Activated CD8-positive, alpha-beta T cell treated with anti-CD3 and anti-CD28 coated beads for 36 hours (primary cell): ENCODE data around the gene SUPT4H1. TPM values are rescaled to one million over a fixed set of nuclear protein-coding genes. Genes with fewer than 3 reads are reported as not detected.

Experiments
- ATAC-seq: fragments of 200-7000 bp; cut with Tn5 transposase; one replicate; pipeline ENCODE4 v1.10.0; 2021; ENCODE audit warnings: mild to moderate bottlenecking, moderate library complexity
- CTCF ChIA-PET: fragments of 350-600 bp; sonication (Branson Sonifier 250); formaldehyde crosslinking; loops from one replicate; lab custom pipeline; 2021; ENCODE audit warnings: antibody characterized with exemption; lab: Charles Lee
- POLR2A ChIA-PET: fragments of 350-600 bp; sonication (Branson Sonifier 250); formaldehyde crosslinking; loops from one replicate; lab custom pipeline; 2021; ENCODE audit warnings: antibody characterized with exemption; lab: Charles Lee
- DNase-seq: peaks from one replicate; pipeline ENCODE4 v3.0.0-alpha.2; 2020
- H3K27ac Mint-ChIP-seq: one replicate; pipeline ENCODE4 v1.8.0; 2021; ENCODE audit warnings: mild to moderate bottlenecking, mixed read lengths
- H3K27me3 Mint-ChIP-seq: one replicate; pipeline ENCODE4 v1.8.0; 2021; ENCODE audit warnings: mixed read lengths
- H3K36me3 Mint-ChIP-seq: one replicate; pipeline ENCODE4 v1.8.0; 2021; ENCODE audit warnings: low read depth, mixed read lengths
- H3K4me1 Mint-ChIP-seq: one replicate; pipeline ENCODE4 v1.8.0; 2021; ENCODE audit warnings: low read depth, mixed read lengths
- H3K4me3 Mint-ChIP-seq: one replicate; pipeline ENCODE4 v1.8.0; 2021; ENCODE audit warnings: mild to moderate bottlenecking, moderate library complexity, mixed read lengths
- H3K9me3 Mint-ChIP-seq: one replicate; pipeline ENCODE4 v1.8.0; 2021; ENCODE audit warnings: mixed read lengths
- CTCF ChIP-seq: fragments of 200-600 bp; IDR thresholded peaks from one replicate; pipeline ENCODE4 v1.8.0; 2022; ENCODE audit warnings: antibody characterized with exemption, mild to moderate bottlenecking
- intact Hi-C: fragments of 100-400 bp; cut with micrococcal nuclease; formaldehyde crosslinking; loops from one replicate; pipeline ENCODE4 v1.10.0; 2022
- total RNA-seq, 2 experiments: library from RNA; stranded (reverse); gene quantifications; one replicate each; pipeline ENCODE4 v1.2.3, GENCODE V29; 2021

Gene SUPT4H1
- total RNA-seq, 2 experiments from 2014 or later: 104 to 110 TPM

DNA sequence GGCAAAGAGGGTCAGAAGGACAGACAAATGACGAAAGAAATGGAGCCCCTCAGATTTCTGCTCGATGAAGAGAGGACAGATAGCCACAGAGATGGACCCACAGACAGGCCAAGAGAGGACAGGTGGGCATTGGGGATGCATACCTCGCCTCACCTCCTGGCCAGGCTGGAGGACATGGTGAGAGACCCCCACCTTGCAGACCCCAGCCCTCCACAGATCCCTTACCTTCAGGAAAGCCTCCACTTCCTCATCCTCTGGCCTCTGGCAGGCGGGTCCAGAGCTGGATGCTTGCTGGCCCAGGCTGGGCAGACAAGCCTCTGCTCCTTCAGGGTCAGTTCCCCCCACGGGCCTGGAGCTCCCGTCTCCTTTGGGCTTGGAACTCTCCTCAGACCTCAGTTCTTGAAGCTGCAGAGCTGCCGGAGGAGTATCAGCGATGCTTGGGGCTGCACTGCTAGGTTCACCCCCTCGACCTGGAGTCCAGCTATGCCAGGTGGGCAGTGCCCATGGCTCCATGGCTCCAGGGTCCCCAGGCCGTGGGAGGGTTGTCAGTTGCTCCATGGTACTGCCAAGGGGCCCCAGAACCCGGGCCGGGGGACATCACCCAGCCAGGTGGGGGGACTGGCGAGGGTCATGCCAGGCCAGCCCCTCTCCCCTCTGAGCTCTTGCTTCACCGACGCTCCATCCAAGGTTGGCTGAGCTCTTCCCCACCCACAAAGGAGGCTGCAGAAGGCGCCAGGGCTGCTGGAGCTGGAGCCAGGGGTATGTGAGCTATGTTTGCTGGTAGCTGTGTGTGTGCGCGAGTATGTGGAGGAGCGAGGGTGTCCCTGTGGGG, 24.4 kb downstream of the SUPT4H1 start:
- ATAC-seq (no peak), DNase-seq (no peak)
- H3K9me3 Mint-ChIP-seq: no peaks in the 10 kb centered on the region
- peaks cover 38% of the 10 kb centered on the region for H3K36me3 Mint-ChIP-seq
- no peak for TF ChIP-seq CTCF
- CTCF ChIA-PET: interaction anchor here (0.7 to 4.0 kb wide), 12 partner anchors 10 to 160 kb away, joined by 3 to 56 read pairs (median 6); partner anchors contain the start of genes HSF5, RNF43 and SUPT4H1
- peaks cover 7% of the 10 kb centered on the region for H3K27me3 Mint-ChIP-seq
- H3K4me3 Mint-ChIP-seq: peak overlapping the region; percentile 81
- intact Hi-C loops: loop anchor here (2.0 kb wide), 1 partner anchor 17 kb away; no protein-coding TSS in a partner anchor
- peak overlapping the region; percentile 96 for H3K27ac Mint-ChIP-seq
- peaks cover 40% of the 10 kb centered on the region for H3K4me1 Mint-ChIP-seq
- POLR2A ChIA-PET: interaction anchor here (0.6 to 26.8 kb wide), 19 partner anchors 11 to 328 kb away, joined by 3 to 1558 read pairs (median 4); partner anchors contain the start of genes HSF5, MKS1, RNF43 and SUPT4H1

DNA sequence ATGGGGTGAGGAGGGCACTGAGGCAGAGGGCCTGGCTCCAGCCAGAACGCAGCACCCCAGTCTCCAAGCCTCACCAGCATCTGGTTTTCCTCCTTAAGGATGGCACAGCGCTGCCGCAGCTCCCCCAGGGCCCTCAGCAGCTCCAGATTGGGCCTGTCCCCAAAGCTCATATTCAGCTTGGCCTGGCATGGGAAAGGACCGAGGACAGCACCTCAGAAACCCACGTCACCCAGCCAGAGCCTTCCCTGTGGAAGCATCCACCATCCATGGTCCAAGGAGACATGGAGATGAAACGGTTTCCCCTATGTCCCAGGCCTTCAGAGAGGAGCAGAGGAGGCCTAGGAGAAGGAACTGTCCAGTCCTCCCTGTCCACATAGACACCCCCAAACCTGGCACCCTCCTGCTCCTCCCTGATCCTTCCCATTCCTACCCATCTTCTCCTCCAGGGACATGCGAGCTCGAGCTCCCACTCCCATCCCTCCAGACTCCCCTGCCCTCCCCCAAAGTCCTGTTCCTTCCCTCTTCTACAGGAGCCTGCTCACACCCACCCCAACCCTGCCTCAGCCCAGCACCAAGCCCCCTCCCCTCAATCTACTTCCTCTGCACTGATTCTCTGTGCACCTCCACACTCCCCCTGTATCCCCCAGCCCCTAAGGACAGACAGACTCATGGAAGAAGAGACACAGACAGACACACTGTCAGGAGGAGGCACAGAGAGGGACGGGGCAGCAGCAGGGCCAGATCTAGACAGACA, 25.2 kb downstream of the SUPT4H1 start:
- peak overlapping the region; percentile 96 for H3K27ac Mint-ChIP-seq
- ChIA-PET POLR2A (interaction anchor here (0.7 to 26.8 kb wide), 10 partner anchors 10 to 327 kb away, joined by 3 to 1558 read pairs (median 5); partner anchors contain the start of genes HSF5, RNF43 and SUPT4H1), CTCF (interaction anchor here (0.7 to 4.0 kb wide), 13 partner anchors 9 to 161 kb away, joined by 3 to 56 read pairs (median 5); partner anchors contain the start of genes HSF5, RNF43 and SUPT4H1)
- no peak for TF ChIP-seq CTCF
- peak overlapping the region; percentile 81 for H3K4me3 Mint-ChIP-seq
- no peaks in the 10 kb centered on the region for H3K9me3 Mint-ChIP-seq
- H3K27me3 Mint-ChIP-seq: peaks cover 4% of the 10 kb centered on the region
- peaks cover 35% of the 10 kb centered on the region for H3K36me3 Mint-ChIP-seq
- peaks cover 40% of the 10 kb centered on the region for H3K4me1 Mint-ChIP-seq
- intact Hi-C loops: no loop called here
- ATAC-seq (no peak), DNase-seq (no peak)

GRCh38 chr17:58325976-58326468, 26.0 kb downstream of the SUPT4H1 start:
- ChIA-PET POLR2A (interaction anchor here (0.7 to 26.8 kb wide), 5 partner anchors 9 to 148 kb away, joined by 3 to 1558 read pairs (median 66); partner anchors contain the start of gene SUPT4H1), CTCF (interaction anchor here (0.7 to 4.0 kb wide), 8 partner anchors 8 to 91 kb away, joined by 3 to 56 read pairs (median 4); partner anchors contain the start of genes RNF43 and SUPT4H1)
- no peak for ATAC-seq
- TF ChIP-seq CTCF: no peak
- DNase-seq: no peak
- H3K27ac Mint-ChIP-seq: peak overlapping the region; percentile 26
- H3K4me1 Mint-ChIP-seq: peaks cover 40% of the 10 kb centered on the region
- no peaks in the 10 kb centered on the region for H3K9me3 Mint-ChIP-seq
- H3K36me3 Mint-ChIP-seq: peaks cover 28% of the 10 kb centered on the region
- intact Hi-C loops: no loop called here
- peak overlapping the region; percentile 81 for H3K4me3 Mint-ChIP-seq
- peaks cover 4% of the 10 kb centered on the region for H3K27me3 Mint-ChIP-seq

DNA sequence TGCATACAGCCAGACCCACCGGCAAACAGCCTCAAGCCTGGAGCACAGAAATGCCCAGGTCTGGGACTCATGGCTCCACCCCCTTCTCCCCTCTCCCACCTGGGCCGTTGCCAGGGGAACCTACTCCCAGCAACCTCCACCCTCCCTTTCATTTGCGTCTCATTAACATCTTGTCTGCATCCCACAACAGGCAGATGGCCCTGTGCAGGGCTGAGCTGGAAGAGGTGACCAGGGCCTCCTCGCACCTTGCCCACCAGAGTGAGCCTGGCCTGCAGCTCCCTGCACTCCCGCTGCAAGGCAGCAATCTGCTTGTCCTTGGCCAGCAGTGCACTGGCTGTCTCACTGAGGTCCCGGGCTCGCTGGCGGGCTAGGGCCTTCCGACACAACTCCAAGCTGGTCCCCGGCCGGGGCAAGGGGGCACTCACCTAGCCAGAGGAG, 26.7 kb downstream of the SUPT4H1 start:
- no peaks in the 10 kb centered on the region for H3K9me3 Mint-ChIP-seq
- H3K27me3 Mint-ChIP-seq: peaks cover 2% of the 10 kb centered on the region
- peaks cover 20% of the 10 kb centered on the region for H3K36me3 Mint-ChIP-seq
- no peak for TF ChIP-seq CTCF
- CTCF ChIA-PET: interaction anchor here (1.1 to 4.0 kb wide), 6 partner anchors 8 to 92 kb away, joined by 3 to 56 read pairs (median 4); partner anchors contain the start of genes RNF43 and SUPT4H1
- H3K4me3 Mint-ChIP-seq: peak overlapping the region; percentile 50
- DNase-seq: no peak
- POLR2A ChIA-PET: interaction anchor here (3.9 to 26.8 kb wide), 3 partner anchors 8 to 28 kb away, joined by 66 to 1558 read pairs (median 105); partner anchors contain the start of gene SUPT4H1
- peaks cover 40% of the 10 kb centered on the region for H3K4me1 Mint-ChIP-seq
- intact Hi-C loops: no loop called here
- no peak for ATAC-seq
- H3K27ac Mint-ChIP-seq: no peak overlapping the region
